H1 (cell line): ENCODE measurements around the gene KCNT1. TPM values are rescaled to one million over a fixed set of nuclear protein-coding genes. Genes with fewer than 3 reads are reported as not detected.

ENCODE experiments used
- CTCF ChIA-PET: fragments of 300-600 bp; sonication (Branson Sonifier 250); formaldehyde crosslinking; loops from one replicate; lab custom pipeline; 2021; ENCODE audit not compliant: partially characterized antibody; lab: Charles Lee
- POLR2A ChIA-PET: fragments of 300-600 bp; sonication (Branson Sonifier 250); formaldehyde crosslinking; loops from one replicate; lab custom pipeline; 2021; ENCODE audit warnings: inconsistent platforms; ENCODE audit not compliant: partially characterized antibody; lab: Charles Lee
- DNase-seq, 2 experiments: peaks; one replicate each; pipeline versions ENCODE4 v3.0.0 to v3.0.0-alpha.2; 2010 to 2022; ENCODE audit warnings: low spot score in 2 of 2, low read depth in 1 of 2, mixed read lengths in 1 of 2
- FAIRE-seq: peaks from 2 replicates; lab custom pipeline; 2011; peaks lifted over from hg19 to GRCh38; lab: Jason Lieb, UNC
- H2AFZ ChIP-seq: 2 replicates; pipeline ENCODE4 v1.8.1; 2012; ENCODE audit warnings: low read length, inconsistent platforms
- H2AK5ac ChIP-seq: 2 replicates; pipeline ENCODE4 v1.6.1; 2013; ENCODE audit warnings: low read depth, low read length
- H2BK120ac ChIP-seq: replicated peaks from 2 replicates; pipeline ENCODE3; 2013; ENCODE audit warnings: low read depth, low read length, inconsistent platforms
- H2BK12ac ChIP-seq: 2 replicates; pipeline ENCODE4 v1.6.1; 2013; ENCODE audit warnings: low read depth, low read length
- H2BK15ac ChIP-seq: 2 replicates; pipeline ENCODE4 v1.6.1; 2013; ENCODE audit warnings: low read length
- H2BK20ac ChIP-seq: 2 replicates; pipeline ENCODE4 v1.6.1; 2013; ENCODE audit warnings: low read length
- H2BK5ac ChIP-seq: 2 replicates; pipeline ENCODE4 v1.6.1; 2013; ENCODE audit warnings: low read depth, low read length
- H3K14ac ChIP-seq: 2 replicates; pipeline ENCODE4 v1.6.1; 2013; ENCODE audit warnings: inconsistent platforms; ENCODE audit not compliant: insufficient read length
- H3K18ac ChIP-seq: 2 replicates; pipeline ENCODE4 v1.6.1; 2013; ENCODE audit warnings: low read length; ENCODE audit errors: extremely low read depth
- H3K23ac ChIP-seq: 2 replicates; pipeline ENCODE4 v1.6.1; 2013; ENCODE audit warnings: inconsistent platforms; ENCODE audit not compliant: insufficient read length
- H3K23me2 ChIP-seq: 2 replicates; pipeline ENCODE4 v1.6.1; 2013; ENCODE audit warnings: low read depth, low read length
- H3K27ac ChIP-seq: 2 replicates; pipeline ENCODE4 v1.6.1; 2011; ENCODE audit warnings: low read depth, low read length, inconsistent platforms
- H3K27me3 ChIP-seq, 4 experiments: replicated peaks in 1 of 4; 1 replicate in 1 of 4; 2 replicates in 3 of 4; pipeline versions ENCODE4 v1.6.1 to v1.8.1; 2011 to 2013; ENCODE audit warnings: low read length in 3 of 4, mild to moderate bottlenecking in 3 of 4, inconsistent platforms in 2 of 4, mixed read lengths in 2 of 4, moderate library complexity in 1 of 4; ENCODE audit not compliant: control insufficient read depth in 3 of 4, insufficient read depth in 3 of 4; ENCODE audit errors: extremely low read depth in 1 of 4
- H3K36me3 ChIP-seq, 4 experiments: 2 replicates each; pipeline versions ENCODE4 v1.6.1 to v1.8.1; 2011 to 2013; ENCODE audit warnings: mild to moderate bottlenecking in 4 of 4, low read length in 3 of 4, moderate library complexity in 2 of 4, control low read depth in 1 of 4, inconsistent platforms in 1 of 4; ENCODE audit not compliant: insufficient read depth in 4 of 4, control insufficient read depth in 2 of 4
- H3K4ac ChIP-seq: replicated peaks from 2 replicates; pipeline ENCODE3; 2013; ENCODE audit warnings: low read length, low read depth, mixed read lengths, inconsistent platforms; ENCODE audit not compliant: insufficient read length
- H3K4me1 ChIP-seq, 4 experiments: replicated peaks in 1 of 4; 1 replicate in 1 of 4; 2 replicates in 3 of 4; pipeline versions ENCODE4 v1.6.1 to v1.8.1; 2011 to 2013; ENCODE audit warnings: low read length in 3 of 4, inconsistent platforms in 2 of 4, mixed read lengths in 1 of 4; ENCODE audit not compliant: insufficient read depth in 4 of 4, control insufficient read depth in 3 of 4
- H3K4me2 ChIP-seq, 2 experiments: 2 replicates each; pipeline versions ENCODE4 v1.6.1 to v1.8.1; 2011 to 2013; ENCODE audit warnings: low read depth in 2 of 2, low read length in 2 of 2, control low read depth in 1 of 2, inconsistent platforms in 1 of 2, mild to moderate bottlenecking in 1 of 2; ENCODE audit not compliant: insufficient read depth in 1 of 2
- H3K4me3 ChIP-seq, 4 experiments: fragments of 200-600, 300-600 bp in 1 of 4; sonication (generic), shearing (Covaris generic), sonication (Bioruptor Twin) in 1 of 4; 2 replicates each; pipeline versions ENCODE4 v1.5.1 to v1.8.1; 2011 to 2016; ENCODE audit warnings: low read length in 4 of 4, low read depth in 3 of 4, control low read depth in 2 of 4, inconsistent platforms in 2 of 4, mild to moderate bottlenecking in 2 of 4, mixed read lengths in 1 of 4, moderate library complexity in 1 of 4; ENCODE audit not compliant: insufficient read depth in 2 of 4; ENCODE audit errors: extremely low read depth in 1 of 4
- H3K56ac ChIP-seq: replicated peaks from 2 replicates; pipeline ENCODE3; 2013; ENCODE audit warnings: low read depth, mild to moderate bottlenecking, mixed read lengths, low read length, inconsistent platforms; ENCODE audit not compliant: insufficient read length
- H3K79me1 ChIP-seq: 2 replicates; pipeline ENCODE4 v1.6.1; 2013; ENCODE audit warnings: low read depth, low read length, control low read depth
- H3K79me2 ChIP-seq, 2 experiments: 2 replicates each; pipeline versions ENCODE4 v1.6.1 to v1.8.1; 2012 to 2013; ENCODE audit warnings: low read length in 2 of 2, mild to moderate bottlenecking in 2 of 2, inconsistent platforms in 1 of 2; ENCODE audit not compliant: insufficient read depth in 2 of 2, control insufficient read depth in 1 of 2
- H3K9ac ChIP-seq, 4 experiments: replicated peaks in 1 of 4; 1 replicate in 1 of 4; 2 replicates in 3 of 4; pipeline versions ENCODE4 v1.6.1 to v1.8.1; 2011 to 2013; ENCODE audit warnings: low read depth in 3 of 4, low read length in 3 of 4, control low read depth in 2 of 4, mild to moderate bottlenecking in 2 of 4, moderate library complexity in 2 of 4, inconsistent platforms in 1 of 4; ENCODE audit errors: extremely low read depth in 1 of 4
- H3K9me3 ChIP-seq, 2 experiments: 2 replicates each; pipeline versions ENCODE4 v1.6.1 to v1.8.1; 2012 to 2013; ENCODE audit warnings: mild to moderate bottlenecking in 2 of 2, moderate library complexity in 2 of 2, control low read depth in 1 of 2, inconsistent platforms in 1 of 2, low read depth in 1 of 2, low read length in 1 of 2, mixed read lengths in 1 of 2; ENCODE audit not compliant: insufficient read depth in 2 of 2
- H4K20me1 ChIP-seq, 2 experiments: replicated peaks in 1 of 2; 2 replicates each; pipeline versions ENCODE3 to v1.8.1; 2011 to 2013; ENCODE audit warnings: inconsistent platforms in 2 of 2, low read length in 2 of 2, mild to moderate bottlenecking in 1 of 2; ENCODE audit not compliant: insufficient read depth in 2 of 2, control insufficient read depth in 1 of 2
- H4K5ac ChIP-seq: 2 replicates; pipeline ENCODE4 v1.6.1; 2013; ENCODE audit warnings: low read length, low read depth, mixed read lengths, inconsistent platforms; ENCODE audit not compliant: insufficient read length
- H4K8ac ChIP-seq: 2 replicates; pipeline ENCODE4 v1.8.0; 2013; ENCODE audit warnings: mild to moderate bottlenecking, moderate library complexity, low read length, inconsistent platforms; ENCODE audit not compliant: insufficient read depth; ENCODE audit errors: extremely low read depth
- H4K91ac ChIP-seq: replicated peaks from 2 replicates; pipeline ENCODE3; 2013; ENCODE audit warnings: low read length, mixed read lengths, inconsistent platforms; ENCODE audit not compliant: insufficient read length
- CBX8 ChIP-seq: fragments of 300-800, 300-1000 bp; sonication (generic); IDR thresholded peaks from 2 replicates; pipeline ENCODE4 v1.7.1; 2016; ENCODE audit warnings: low read depth, low read length, borderline replicate concordance
- CHD1 ChIP-seq: IDR thresholded peaks from 2 replicates; pipeline ENCODE4 v1.6.1; 2012; ENCODE audit warnings: low read depth, low read length, improper control_type of control experiment
- CHD2 ChIP-seq: IDR thresholded peaks from 2 replicates; pipeline ENCODE4 v1.6.1; 2012; ENCODE audit warnings: low read length, improper control_type of control experiment
- GTF2F1 ChIP-seq: IDR thresholded peaks from 2 replicates; pipeline ENCODE4 v1.6.1; 2012; ENCODE audit warnings: low read depth, low read length, improper control_type of control experiment, borderline replicate concordance
- JUN ChIP-seq: IDR thresholded peaks from 2 replicates; pipeline ENCODE4 v1.6.1; 2011; ENCODE audit warnings: low read depth, mild to moderate bottlenecking, improper control_type of control experiment, low read length
- KDM1A ChIP-seq: fragments of 200-600, 300-600 bp; sonication (generic); IDR thresholded peaks from 2 replicates; pipeline ENCODE4 v1.7.1; 2016; ENCODE audit warnings: mild to moderate bottlenecking, low read length, borderline replicate concordance
- POU5F1 ChIP-seq: IDR thresholded peaks from 2 replicates; pipeline ENCODE4 v1.6.1; 2011; ENCODE audit warnings: low read depth, mild to moderate bottlenecking, low read length, moderate library complexity
- RNF2 ChIP-seq: fragments of 200-900, 300-1000 bp; sonication (generic); IDR thresholded peaks from 2 replicates; pipeline ENCODE4 v1.7.1; 2016; ENCODE audit warnings: borderline replicate concordance, low read depth, mild to moderate bottlenecking, antibody characterized with exemption, low read length; ENCODE audit not compliant: poor library complexity, severe bottlenecking; ENCODE audit errors: missing control alignments
- SAP30 ChIP-seq: fragments of 300-600 bp; sonication (generic); IDR thresholded peaks from 2 replicates; pipeline ENCODE4 v1.7.1; 2012; ENCODE audit warnings: low read length, moderate library complexity, mild to moderate bottlenecking, inconsistent platforms; ENCODE audit not compliant: insufficient read depth, insufficient replicate concordance
- SIN3A ChIP-seq, 2 experiments: IDR thresholded peaks in 1 of 2; conservative IDR thresholded peaks in 1 of 2; 2 replicates each; pipeline ENCODE4 v1.6.1; 2011 to 2012; ENCODE audit warnings: low read length in 2 of 2, improper control_type of control experiment in 1 of 2, low read depth in 1 of 2, mild to moderate bottlenecking in 1 of 2
- WGBS, 2 experiments: shearing (Covaris generic) in 1 of 2; methylation state at CpG; one replicate each; pipeline versions ENCODE4 v1.1.6 to v1.1.7; 2013 to 2015; ENCODE audit warnings: low lambda C conversion rate in 2 of 2, mixed read lengths in 2 of 2, inconsistent platforms in 1 of 2, low coverage in 1 of 2, missing lambda C conversion rate in 1 of 2; ENCODE audit not compliant: insufficient replicate concordance in 2 of 2, insufficient coverage in 1 of 2, insufficient read length in 1 of 2; ENCODE audit errors: extremely low coverage in 1 of 2, missing lambda C conversion rate in 1 of 2; 5-methylcytosine and 5-hydroxymethylcytosine counted together
- polyA plus RNA-seq, 7 experiments: library from polyadenylated mRNA; depleted of rRNA in 3 of 7; stranded (reverse) in 5 of 7; unstranded in 2 of 7; fragments of >200 nt in 5 of 7; fragments of 200-250 nt in 2 of 7; gene quantifications; 1 replicate in 5 of 7; 2 replicates in 1 of 7; 4 replicates in 1 of 7; pipeline versions ENCODE4 v1.2.1 to v1.2.3, GENCODE V29; 2011 to 2013; ENCODE audit warnings: missing spikeins in 2 of 7, mixed read lengths in 2 of 7
- total RNA-seq: library from RNA; stranded (reverse); fragmentation: NEBNext Ultra II Directional; extraction: Animal tissue kit (Norgen Biotek cat#: 25700); gene quantifications from 2 replicates; pipeline ENCODE4 v1.2.1, GENCODE V29; 2021

The KCNT1 gene
- total and polyA plus RNA-seq, 2 of the 8 experiments (the other 6 are each of a cell fraction or from before 2014, with no cell fraction given), result 0.13 to 0.20 TPM

DNA sequence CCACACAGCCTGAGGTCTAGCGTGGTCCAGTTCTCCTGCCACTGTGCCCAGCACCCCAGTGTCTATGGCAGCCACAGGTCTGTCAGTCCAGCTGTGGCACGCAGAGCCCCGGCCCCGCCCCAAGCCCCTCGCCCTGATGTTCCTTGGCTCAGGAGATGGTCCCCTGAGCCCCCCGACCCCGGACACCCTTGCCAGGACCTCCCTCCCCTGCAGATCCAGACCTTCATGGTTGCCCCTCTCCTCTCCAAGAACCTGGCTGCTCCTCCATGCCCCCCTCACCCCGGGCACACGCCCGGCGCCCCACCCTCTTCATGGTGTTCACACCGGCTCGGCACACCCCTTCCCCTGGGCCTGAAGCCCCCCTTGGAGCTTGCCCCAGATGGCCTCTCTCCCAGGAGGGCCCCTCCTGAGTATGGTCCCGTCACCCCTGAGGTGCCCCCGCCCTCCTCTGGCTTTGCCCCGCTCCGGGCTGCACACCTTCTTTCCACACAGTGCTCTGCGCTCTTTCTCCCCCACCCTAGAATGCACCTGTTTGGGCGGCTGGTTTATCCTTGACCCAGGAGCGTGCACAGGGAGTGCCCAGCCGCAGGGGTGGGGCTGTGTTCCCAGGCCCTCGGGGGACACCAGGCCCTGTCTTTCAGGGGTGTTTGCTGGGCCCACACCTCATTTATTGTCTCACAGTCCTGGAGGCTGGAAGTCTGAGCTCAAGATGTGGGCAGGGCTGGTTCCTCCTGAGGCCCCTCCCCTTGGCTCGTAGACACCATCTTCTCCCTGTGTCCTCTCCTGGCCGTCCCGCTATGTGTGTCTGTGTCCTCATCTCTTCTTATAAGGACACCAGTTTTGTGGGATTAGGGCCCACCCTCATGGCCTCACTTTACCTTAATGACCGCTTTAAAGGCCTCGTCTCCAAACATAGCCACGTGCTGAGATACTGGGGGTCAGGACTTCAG lies 37.6 kb downstream of the KCNT1 start:
- Histone ChIP-seq H2AFZ (no peak overlapping the region), H4K5ac (no peak overlapping the region), H3K9ac (no peak overlapping the region), H4K20me1 (peaks cover 0 to 4% of the 10 kb centered on the region in 2 experiments), H3K14ac (no peak overlapping the region), H3K23ac (no peak overlapping the region), H3K56ac (no peak overlapping the region), H3K27ac (no peak overlapping the region), H3K79me2 (no peaks in the 10 kb centered on the region), H3K4me1 (peaks cover 0 to 11% (median 8%) of the 10 kb centered on the region in 4 experiments; a peak in 4 of 7 replicates), H3K18ac (no peak overlapping the region), H4K8ac (no peak overlapping the region), H2BK5ac (no peak overlapping the region), H3K79me1 (no peaks in the 10 kb centered on the region), H3K4me2 (no peak overlapping the region), H2AK5ac (no peak overlapping the region), H3K23me2 (no peaks in the 10 kb centered on the region), H3K4me3 (no peak overlapping the region), H2BK120ac (no peak overlapping the region), H2BK15ac (no peak overlapping the region), H4K91ac (no peak overlapping the region), H2BK12ac (no peak overlapping the region), H3K36me3 (no peaks in the 10 kb centered on the region), H2BK20ac (no peak overlapping the region), H3K27me3 (peaks cover 0 to 14% (median 10%) of the 10 kb centered on the region in 4 experiments; a peak in 5 of 7 replicates), H3K9me3 (no peaks in the 10 kb centered on the region), H3K4ac (no peak overlapping the region)
- CTCF ChIA-PET, result interaction anchor here (1.2 to 1.5 kb wide), 4 partner anchors 13 to 68 kb away, joined by 3 to 5 read pairs (median 4); partner anchors contain the start of gene KCNT1
- FAIRE-seq (no peak), DNase-seq (no peak)
- 89% methylated on average over 16 of the region's 28 CpGs; no CpG with 5 or more reads in 1 of the 2 experiments for WGBS, 2 experiments
- POLR2A ChIA-PET, result no interaction called here
- no peak for TF ChIP-seq JUN
- no peak for TF ChIP-seq SAP30
- no peak for TF ChIP-seq CBX8
- no peak for TF ChIP-seq CHD1
- no peak for TF ChIP-seq POU5F1
- TF ChIP-seq CHD2, result no peak
- TF ChIP-seq KDM1A, result no peak
- TF ChIP-seq GTF2F1, result no peak
- TF ChIP-seq RNF2, result no peak
- TF ChIP-seq SIN3A (conservative IDR thresholded peaks at IDR 0.05 in 1 of 2, IDR thresholded peaks at IDR 0.05 in 1 of 2; ENCODE audit: low read depth in 1 of 2, low read length in 2 of 2), result no peak
